ENCODE results near the gene CLEC4C.
"Not testable (repeated sequence)": the region's sequence is repeated elsewhere in the genome, so short reads cannot be mapped to it uniquely, and the experiment has no call there.

The CLEC4C gene

GRCh38 chr12:7747246-7747645, at the start of gene CLEC4C:
Gene CLEC4C (minus strand): TSS chr12:7747375. CDS start chr12:7747348, 27 bp downstream.
- DNase-seq (ENCODE audit: low read depth): no peak

GRCh38 chr12:7793211-7793610, 46.0 kb upstream of the CLEC4C start:
- DNase-seq (ENCODE audit: low read depth): no peak

GRCh38 chr12:7788884-7789528, 41.8 kb upstream of the CLEC4C start, which contains the start of gene NANOG:
Gene NANOG (plus strand): TSS chr12:7789402. CDS start chr12:7789615, 213 bp downstream.
- DNase-seq (ENCODE audit: low read depth): not testable (repeated sequence)

- no peak for DNase-seq (ENCODE audit: low read depth)
Observed at GRCh38 chr12:7788294-7788660, 41.1 kb upstream of the CLEC4C start.

GRCh38 chr12:7787574-7788293, 40.6 kb upstream of the CLEC4C start:
- DNase-seq (ENCODE audit: low read depth): no peak

GRCh38 chr12:7784701-7785100, 37.5 kb upstream of the CLEC4C start:
- DNase-seq (ENCODE audit: low read depth): no peak

- DNase-seq (ENCODE audit: low read depth): not testable (repeated sequence)
Observed at GRCh38 chr12:7783433-7783832, 36.3 kb upstream of the CLEC4C start.

- no peak for DNase-seq (ENCODE audit: low read depth)
Observed at GRCh38 chr12:7782055-7782454, 34.9 kb upstream of the CLEC4C start.

GRCh38 chr12:7781274-7781673, 34.1 kb upstream of the CLEC4C start:
- DNase-seq (ENCODE audit: low read depth): no peak

- no peak for DNase-seq (ENCODE audit: low read depth)
Observed at GRCh38 chr12:7769999-7770398, 22.8 kb upstream of the CLEC4C start.

GRCh38 chr12:7758766-7759140, 11.6 kb upstream of the CLEC4C start:
- no peak for DNase-seq (ENCODE audit: low read depth)

- no peak for DNase-seq (ENCODE audit: low read depth)
Observed at GRCh38 chr12:7756993-7757392, 9.8 kb upstream of the CLEC4C start.

- DNase-seq (ENCODE audit: low read depth): not testable (repeated sequence)
Observed at GRCh38 chr12:7755668-7756067, 8.5 kb upstream of the CLEC4C start.

- not testable (repeated sequence) for DNase-seq (ENCODE audit: low read depth)
Observed at GRCh38 chr12:7751941-7752922, 5.1 kb upstream of the CLEC4C start.

GRCh38 chr12:7751394-7751793, 4.2 kb upstream of the CLEC4C start:
- no peak for DNase-seq (ENCODE audit: low read depth)

GRCh38 chr12:7750350-7750749, 3.2 kb upstream of the CLEC4C start:
- no peak for DNase-seq (ENCODE audit: low read depth)

- no peak for DNase-seq (ENCODE audit: low read depth)
Observed at GRCh38 chr12:7749442-7749841, 2.3 kb upstream of the CLEC4C start.

- no peak for DNase-seq (ENCODE audit: low read depth)
Observed at GRCh38 chr12:7748852-7749251, 1.7 kb upstream of the CLEC4C start.

- DNase-seq (ENCODE audit: low read depth): no peak
Observed at GRCh38 chr12:7732993-7733392, 14.2 kb downstream of the CLEC4C start.

- DNase-seq (ENCODE audit: low read depth): no peak
Observed at GRCh38 chr12:7731486-7731885, 15.7 kb downstream of the CLEC4C start.

GRCh38 chr12:7730984-7731383, 16.2 kb downstream of the CLEC4C start:
- not testable (repeated sequence) for DNase-seq (ENCODE audit: low read depth)

GRCh38 chr12:7729746-7730145, 17.4 kb downstream of the CLEC4C start:
- no peak for DNase-seq (ENCODE audit: low read depth)

Data from activated T-helper 9 cell treated with anti-CD3 and anti-CD28 coated beads, Interleukin-2, amount 50 U/mL, for 16 hours (primary cell).